ENCODE results near the gene STX11.

DNA sequence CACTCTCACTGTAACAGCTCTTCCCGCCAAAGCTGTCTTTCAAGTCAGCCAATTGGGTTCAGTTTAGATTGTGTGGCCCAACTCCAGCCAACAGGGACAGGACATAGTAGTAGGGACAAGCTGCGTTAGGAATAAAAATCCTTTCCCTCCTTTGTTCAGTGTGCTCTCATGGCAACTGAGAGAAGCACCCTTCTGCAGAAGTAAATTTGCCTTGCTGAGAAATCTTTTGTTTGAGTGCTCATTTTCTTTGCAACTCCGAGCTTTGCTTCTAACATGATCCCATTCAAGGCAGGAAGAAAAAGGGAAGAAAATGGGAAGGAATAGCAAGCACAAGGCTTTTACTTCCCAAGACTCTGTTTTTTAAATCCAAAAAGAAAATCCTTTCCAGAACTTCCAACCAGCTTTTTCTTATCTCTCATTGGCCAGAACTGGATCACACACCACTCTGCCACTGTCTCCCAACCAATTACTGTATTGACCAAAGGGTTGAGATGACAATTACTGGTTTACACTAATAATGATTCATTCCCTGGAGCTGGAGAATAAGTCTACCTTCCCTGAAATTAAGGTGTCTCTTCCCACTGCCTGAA is 52.7 kb downstream of the STX11 start:
- no peak for TF ChIP-seq BHLHE40 (IDR thresholded peaks at IDR 0.05; ENCODE audit: low read depth, low read length)
- no peak for TF ChIP-seq POLR2A (IDR thresholded peaks at IDR 0.05; ENCODE audit: low read length)
- TF ChIP-seq, protein P1, sequence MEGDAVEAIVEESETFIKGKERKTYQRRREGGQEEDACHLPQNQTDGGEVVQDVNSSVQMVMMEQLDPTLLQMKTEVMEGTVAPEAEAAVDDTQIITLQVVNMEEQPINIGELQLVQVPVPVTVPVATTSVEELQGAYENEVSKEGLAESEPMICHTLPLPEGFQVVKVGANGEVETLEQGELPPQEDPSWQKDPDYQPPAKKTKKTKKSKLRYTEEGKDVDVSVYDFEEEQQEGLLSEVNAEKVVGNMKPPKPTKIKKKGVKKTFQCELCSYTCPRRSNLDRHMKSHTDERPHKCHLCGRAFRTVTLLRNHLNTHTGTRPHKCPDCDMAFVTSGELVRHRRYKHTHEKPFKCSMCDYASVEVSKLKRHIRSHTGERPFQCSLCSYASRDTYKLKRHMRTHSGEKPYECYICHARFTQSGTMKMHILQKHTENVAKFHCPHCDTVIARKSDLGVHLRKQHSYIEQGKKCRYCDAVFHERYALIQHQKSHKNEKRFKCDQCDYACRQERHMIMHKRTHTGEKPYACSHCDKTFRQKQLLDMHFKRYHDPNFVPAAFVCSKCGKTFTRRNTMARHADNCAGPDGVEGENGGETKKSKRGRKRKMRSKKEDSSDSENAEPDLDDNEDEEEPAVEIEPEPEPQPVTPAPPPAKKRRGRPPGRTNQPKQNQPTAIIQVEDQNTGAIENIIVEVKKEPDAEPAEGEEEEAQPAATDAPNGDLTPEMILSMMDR (IDR thresholded peaks at IDR 0.05): no peak
- TF ChIP-seq TP53 (CRISPR knock-in tag; IDR thresholded peaks at IDR 0.05): no peak
- TF ChIP-seq, protein P2, sequence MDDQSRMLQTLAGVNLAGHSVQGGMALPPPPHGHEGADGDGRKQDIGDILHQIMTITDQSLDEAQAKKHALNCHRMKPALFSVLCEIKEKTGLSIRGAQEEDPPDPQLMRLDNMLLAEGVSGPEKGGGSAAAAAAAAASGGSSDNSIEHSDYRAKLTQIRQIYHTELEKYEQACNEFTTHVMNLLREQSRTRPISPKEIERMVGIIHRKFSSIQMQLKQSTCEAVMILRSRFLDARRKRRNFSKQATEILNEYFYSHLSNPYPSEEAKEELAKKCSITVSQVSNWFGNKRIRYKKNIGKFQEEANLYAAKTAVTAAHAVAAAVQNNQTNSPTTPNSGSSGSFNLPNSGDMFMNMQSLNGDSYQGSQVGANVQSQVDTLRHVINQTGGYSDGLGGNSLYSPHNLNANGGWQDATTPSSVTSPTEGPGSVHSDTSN (IDR thresholded peaks at IDR 0.05): no peak
- TF ChIP-seq CEBPB (IDR thresholded peaks at IDR 0.05): no peak
- no peak for TF ChIP-seq SMC3 (IDR thresholded peaks at IDR 0.05)
- TF ChIP-seq, protein P3, sequence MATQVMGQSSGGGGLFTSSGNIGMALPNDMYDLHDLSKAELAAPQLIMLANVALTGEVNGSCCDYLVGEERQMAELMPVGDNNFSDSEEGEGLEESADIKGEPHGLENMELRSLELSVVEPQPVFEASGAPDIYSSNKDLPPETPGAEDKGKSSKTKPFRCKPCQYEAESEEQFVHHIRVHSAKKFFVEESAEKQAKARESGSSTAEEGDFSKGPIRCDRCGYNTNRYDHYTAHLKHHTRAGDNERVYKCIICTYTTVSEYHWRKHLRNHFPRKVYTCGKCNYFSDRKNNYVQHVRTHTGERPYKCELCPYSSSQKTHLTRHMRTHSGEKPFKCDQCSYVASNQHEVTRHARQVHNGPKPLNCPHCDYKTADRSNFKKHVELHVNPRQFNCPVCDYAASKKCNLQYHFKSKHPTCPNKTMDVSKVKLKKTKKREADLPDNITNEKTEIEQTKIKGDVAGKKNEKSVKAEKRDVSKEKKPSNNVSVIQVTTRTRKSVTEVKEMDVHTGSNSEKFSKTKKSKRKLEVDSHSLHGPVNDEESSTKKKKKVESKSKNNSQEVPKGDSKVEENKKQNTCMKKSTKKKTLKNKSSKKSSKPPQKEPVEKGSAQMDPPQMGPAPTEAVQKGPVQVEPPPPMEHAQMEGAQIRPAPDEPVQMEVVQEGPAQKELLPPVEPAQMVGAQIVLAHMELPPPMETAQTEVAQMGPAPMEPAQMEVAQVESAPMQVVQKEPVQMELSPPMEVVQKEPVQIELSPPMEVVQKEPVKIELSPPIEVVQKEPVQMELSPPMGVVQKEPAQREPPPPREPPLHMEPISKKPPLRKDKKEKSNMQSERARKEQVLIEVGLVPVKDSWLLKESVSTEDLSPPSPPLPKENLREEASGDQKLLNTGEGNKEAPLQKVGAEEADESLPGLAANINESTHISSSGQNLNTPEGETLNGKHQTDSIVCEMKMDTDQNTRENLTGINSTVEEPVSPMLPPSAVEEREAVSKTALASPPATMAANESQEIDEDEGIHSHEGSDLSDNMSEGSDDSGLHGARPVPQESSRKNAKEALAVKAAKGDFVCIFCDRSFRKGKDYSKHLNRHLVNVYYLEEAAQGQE (IDR thresholded peaks at IDR 0.05): no peak
- TF ChIP-seq SREBF2 (IDR thresholded peaks at IDR 0.05): no peak

Measured in A549 (cell line).